ENCODE measurements around the gene FBXO11.

Gene FBXO11

GRCh38 chr2:47849368-47849767 lies 56.9 kb downstream of the FBXO11 start:
- DNase-seq (ENCODE audit: low spot score): no peak

DNA sequence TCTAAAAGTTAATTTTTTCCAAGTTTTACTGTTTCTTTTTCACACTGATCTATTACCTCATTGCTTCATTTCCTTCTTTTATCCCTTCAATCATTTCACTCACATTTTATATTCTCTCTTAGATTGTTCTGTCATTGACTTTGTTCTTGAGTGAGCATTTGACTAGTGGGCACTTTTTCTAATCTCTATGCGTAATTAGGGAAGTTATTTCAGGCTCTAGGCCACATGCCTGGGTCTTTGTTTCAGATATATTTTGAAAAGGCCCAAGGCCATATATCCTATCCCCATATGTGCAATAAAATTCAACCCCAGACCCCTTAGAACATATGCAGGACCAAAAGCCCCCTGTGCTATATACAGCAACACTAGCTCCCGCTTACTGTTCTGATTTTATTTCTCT lies 62.1 kb downstream of the FBXO11 start:
- DNase-seq (ENCODE audit: low spot score): no peak

- no peak for DNase-seq (ENCODE audit: low spot score)
Measured at GRCh38 chr2:47843407-47843806, 62.9 kb downstream of the FBXO11 start.

DNA sequence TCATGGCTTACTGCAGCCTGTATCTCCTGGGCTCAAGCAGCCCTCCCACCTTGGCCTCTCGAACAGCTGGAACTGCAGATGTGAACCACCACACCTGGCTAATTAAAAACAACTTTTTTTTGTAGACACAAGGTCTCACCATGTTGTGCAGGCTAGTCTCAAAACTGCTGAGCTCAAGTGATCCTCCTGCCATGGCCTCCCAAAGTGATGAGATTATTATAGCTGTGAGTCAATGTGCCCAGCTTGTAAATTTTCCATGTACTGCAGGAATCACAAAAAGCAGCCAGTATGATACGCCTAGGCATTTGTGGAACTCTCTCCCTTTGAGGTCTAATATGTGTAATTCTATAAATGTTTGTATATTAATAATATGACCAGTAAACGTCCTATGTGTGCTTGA lies 63.5 kb downstream of the FBXO11 start:
- no peak for DNase-seq (ENCODE audit: low spot score)

DNA sequence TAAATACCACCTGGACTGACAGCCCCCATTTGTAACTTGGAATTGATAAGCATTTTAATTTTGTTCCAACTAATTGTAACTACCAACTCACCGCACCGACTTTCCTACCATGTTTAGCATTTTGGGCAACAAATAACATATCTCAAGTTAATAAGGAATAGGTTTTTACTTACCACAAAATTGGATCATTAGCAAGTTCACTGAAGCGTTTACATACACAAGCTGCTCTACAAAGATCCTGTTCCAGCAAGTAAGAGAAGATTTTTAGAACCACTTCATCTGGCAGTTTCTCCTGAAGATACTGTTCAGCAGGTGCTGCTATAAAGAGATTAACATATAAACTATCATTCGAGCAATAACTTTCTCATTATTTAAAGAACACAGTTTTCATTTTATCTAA lies 67.6 kb downstream of the FBXO11 start:
- DNase-seq (ENCODE audit: low spot score): no peak

DNA sequence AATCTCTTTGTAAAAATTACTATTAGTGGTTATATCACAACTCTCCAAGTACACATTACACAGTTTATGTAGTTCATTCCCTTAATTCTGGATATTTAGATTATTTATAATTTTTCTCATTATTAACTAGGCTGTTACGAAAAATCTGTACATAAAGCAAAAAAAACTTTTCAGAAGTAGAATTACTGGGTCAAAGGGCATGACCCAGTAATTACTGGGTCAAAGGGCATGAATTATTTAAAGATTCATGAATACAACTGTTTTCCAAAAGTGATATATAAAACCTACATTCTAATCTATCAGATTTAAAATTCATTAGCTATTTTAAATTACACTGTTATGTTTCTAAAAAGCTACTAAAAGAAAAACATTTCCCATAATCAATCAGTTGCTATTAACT lies 68.0 kb downstream of the FBXO11 start:
- DNase-seq (ENCODE audit: low spot score): no peak

DNA sequence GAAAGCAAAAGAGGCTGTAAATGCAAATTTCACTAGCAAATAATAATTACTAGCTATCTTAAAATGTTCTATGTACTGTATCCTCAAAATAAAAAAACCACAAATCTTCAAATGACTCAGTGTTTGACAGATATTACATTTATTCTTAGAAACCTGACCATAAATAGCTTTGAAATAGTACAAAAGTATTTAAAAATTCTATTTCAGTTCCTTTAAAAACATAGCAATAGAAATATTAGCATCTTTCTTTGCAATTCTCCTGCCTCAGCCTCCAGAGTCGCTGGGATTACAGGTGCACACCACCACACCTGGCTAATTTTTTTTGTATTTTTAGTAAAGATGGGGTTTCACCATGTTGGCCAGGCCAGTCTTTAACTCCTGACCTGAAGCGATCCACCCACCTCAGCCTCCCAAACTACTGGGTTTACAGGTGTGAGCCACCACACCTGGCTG lies 72.8 kb downstream of the FBXO11 start:
- no peak for DNase-seq (ENCODE audit: low spot score)

GRCh38 chr2:47822518-47822917 lies 83.8 kb downstream of the FBXO11 start:
- DNase-seq (ENCODE audit: low spot score): no peak

DNA sequence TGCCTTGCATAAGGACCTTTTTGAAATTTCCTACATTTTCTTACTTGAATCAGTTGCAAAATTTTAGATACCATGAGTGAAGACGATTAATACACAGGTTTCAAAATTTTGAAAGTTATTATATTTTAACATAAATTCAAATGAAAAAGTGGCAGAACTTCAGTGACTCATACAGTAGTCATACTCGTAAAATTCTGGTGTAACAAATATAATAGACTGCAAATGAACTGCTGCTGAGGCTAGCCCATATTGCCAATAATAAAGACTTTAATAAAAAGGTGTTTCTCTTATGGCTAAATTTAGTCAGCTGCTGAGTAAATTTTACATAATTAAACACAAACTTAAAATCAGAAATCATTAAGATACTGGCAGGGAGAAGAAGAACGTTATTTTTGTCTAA lies 86.5 kb downstream of the FBXO11 start:
- DNase-seq (ENCODE audit: low spot score): no peak

DNA sequence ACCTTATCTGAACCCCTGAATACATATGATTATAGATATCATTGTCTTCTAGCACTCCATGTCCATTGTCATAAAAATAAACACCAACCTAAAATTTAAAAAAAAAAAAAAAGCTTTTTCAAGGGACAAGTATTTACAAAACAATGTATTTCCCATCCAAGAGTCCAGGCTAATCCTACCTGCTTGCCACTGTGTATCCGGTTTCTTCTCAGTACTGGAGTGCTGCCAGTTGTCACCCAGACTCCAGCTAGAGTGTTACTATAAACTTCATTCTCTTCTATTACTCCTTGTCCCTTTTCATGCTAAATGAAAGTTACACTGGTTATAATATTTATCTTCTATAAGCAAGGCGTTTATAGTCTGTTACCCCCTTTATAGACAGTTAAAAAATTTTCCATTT lies 87.5 kb downstream of the FBXO11 start:
- DNase-seq (ENCODE audit: low spot score): no peak

- DNase-seq (ENCODE audit: low spot score): no peak
Measured at GRCh38 chr2:47815764-47816163, 90.5 kb downstream of the FBXO11 start.

GRCh38 chr2:47811668-47812067 lies 94.6 kb downstream of the FBXO11 start:
- no peak for DNase-seq (ENCODE audit: low spot score)

DNA sequence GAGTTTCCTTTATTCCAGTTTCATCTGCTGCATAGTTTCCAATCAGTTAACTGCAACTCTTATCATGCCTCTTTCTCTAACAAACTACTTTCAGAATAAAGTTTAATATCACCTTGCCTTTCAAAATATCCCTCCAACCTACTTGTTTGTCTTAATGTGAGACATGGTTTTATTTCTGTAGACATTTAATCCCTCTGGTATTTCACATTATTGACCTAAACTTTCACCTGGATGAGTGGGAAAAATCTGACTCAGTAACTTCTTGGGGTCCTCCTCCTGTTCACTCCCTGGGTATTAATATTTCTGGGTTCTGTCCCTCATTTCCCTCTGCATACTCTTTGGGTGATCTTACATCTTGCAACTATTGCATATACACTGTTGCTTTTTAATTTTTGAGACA lies 95.4 kb downstream of the FBXO11 start:
- DNase-seq (ENCODE audit: low spot score): no peak

DNA sequence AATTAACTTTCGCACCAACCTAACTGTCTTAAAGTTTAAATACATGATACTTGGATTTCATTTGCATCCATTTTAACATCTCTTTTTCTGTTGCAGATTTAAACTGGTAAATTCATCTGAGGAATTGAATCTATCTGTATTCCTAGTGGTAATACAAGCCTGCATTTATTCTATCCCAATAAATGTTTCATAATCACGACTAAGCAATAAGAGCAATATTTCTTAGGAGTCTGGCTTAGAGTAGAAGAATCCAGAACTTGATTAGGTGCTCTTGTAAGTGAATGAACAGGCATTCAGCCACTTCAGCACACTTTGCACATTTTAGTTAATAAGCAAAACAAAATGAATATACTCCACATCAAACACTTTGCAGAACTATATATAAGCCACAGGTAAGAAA lies 96.4 kb downstream of the FBXO11 start:
- no peak for DNase-seq (ENCODE audit: low spot score)

DNA sequence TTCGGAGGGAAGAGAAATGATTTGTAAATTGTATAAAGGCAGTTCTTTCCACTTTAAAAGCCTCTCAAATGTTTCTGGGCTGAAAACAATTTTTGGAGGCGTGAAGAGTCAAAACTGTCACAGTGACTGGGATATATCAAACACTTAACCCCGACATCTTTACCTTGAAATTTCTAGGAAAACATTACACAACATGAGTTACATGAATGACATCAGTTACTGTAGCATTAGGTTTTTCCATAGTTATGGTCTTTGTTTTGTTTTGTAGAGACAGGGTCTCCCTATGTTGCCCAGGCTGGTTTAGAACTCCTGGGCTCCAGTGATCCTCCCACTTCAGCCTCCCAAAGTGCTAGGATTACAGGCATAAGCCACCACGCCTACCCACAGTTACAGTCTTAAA lies 97.7 kb downstream of the FBXO11 start:
- no peak for DNase-seq (ENCODE audit: low spot score)

GRCh38 chr2:47805850-47806249 lies 100.4 kb downstream of the FBXO11 start:
- no peak for DNase-seq (ENCODE audit: low spot score)

DNA sequence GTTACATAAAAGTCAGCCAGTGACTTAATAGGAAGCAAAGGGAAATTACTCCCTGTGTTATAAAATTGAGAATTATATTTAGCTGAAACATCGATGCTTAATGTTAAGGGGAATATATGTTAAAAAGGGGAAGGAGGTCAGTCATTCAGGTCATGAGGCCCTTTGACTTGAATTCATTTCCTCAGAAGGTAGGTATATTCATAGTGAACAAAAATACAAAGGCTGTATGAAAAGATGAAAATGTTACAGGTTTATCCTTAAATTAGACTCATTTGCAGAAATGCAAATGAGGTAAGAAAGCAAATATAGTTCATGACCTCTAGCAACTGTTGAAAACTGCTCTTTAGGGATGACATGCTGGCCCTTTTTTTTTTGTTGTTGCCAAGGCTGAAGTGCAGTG lies 102.5 kb downstream of the FBXO11 start:
- DNase-seq (ENCODE audit: low spot score): no peak

DNA sequence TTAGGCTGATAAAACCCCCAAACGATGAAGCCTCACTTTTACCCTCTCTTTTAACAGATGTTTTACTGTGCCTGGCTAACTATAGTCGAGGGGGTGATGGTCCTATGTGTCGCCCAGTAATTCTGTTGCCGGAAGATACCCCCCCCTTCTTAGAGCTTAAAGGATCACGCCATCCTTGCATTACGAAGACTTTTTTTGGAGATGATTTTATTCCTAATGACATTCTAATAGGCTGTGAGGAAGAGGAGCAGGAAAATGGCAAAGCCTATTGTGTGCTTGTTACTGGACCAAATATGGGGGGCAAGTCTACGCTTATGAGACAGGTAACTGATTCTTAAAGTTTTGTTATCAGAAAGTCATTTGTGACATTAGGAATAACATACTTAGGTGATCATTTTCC lies 102.9 kb downstream of the FBXO11 start:
- no peak for DNase-seq (ENCODE audit: low spot score)

- no peak for DNase-seq (ENCODE audit: low spot score)
Measured at GRCh38 chr2:47801118-47801517, 105.2 kb downstream of the FBXO11 start.

DNA sequence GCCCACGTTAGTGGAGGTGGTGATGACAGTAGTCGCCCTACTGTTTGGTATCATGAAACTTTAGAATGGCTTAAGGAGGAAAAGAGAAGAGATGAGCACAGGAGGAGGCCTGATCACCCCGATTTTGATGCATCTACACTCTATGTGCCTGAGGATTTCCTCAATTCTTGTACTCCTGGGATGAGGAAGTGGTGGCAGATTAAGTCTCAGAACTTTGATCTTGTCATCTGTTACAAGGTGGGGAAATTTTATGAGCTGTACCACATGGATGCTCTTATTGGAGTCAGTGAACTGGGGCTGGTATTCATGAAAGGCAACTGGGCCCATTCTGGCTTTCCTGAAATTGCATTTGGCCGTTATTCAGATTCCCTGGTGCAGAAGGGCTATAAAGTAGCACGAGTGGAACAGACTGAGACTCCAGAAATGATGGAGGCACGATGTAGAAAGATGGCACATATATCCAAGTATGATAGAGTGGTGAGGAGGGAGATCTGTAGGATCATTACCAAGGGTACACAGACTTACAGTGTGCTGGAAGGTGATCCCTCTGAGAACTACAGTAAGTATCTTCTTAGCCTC lies 107.2 kb downstream of the FBXO11 start:
- DNase-seq (ENCODE audit: low spot score): no peak

- no peak for DNase-seq (ENCODE audit: low spot score)
Measured at GRCh38 chr2:47798631-47799030, 107.7 kb downstream of the FBXO11 start.

- no peak for DNase-seq (ENCODE audit: low spot score)
Measured at GRCh38 chr2:47796090-47796697, 110.1 kb downstream of the FBXO11 start.

- DNase-seq (ENCODE audit: low spot score): no peak
Measured at GRCh38 chr2:47785986-47786385, 120.3 kb downstream of the FBXO11 start.

DNA sequence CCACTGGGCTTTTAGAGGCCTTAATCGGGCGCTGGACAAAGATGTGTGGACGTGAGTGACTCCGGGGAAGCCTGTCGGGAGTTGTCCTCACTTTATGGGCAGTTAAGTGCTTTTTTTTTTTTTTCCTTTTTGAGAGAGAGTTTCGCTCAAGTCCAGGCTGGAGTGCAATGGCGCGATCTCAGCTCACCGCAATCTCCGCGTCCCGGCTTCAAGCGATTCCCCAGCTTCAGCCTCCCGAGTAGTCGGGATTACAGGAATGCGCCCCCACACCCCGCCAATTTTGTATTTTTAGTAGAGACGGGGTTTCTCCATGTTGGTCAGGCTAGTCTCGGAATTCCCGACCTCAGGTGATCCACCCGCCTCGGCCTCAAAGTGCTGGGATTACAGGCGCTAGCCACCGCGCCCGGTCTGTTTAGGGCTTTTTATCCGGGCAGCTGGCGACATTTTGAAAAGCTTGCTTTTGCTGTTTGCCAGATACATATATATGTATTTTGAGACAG lies 121.9 kb downstream of the FBXO11 start:
- DNase-seq (ENCODE audit: low spot score): no peak
